ENCODE data around the gene KMT2D.
A peak's percentile ranks its signal among the peaks of the same experiment; 100 is the strongest.

The KMT2D gene, protein sequence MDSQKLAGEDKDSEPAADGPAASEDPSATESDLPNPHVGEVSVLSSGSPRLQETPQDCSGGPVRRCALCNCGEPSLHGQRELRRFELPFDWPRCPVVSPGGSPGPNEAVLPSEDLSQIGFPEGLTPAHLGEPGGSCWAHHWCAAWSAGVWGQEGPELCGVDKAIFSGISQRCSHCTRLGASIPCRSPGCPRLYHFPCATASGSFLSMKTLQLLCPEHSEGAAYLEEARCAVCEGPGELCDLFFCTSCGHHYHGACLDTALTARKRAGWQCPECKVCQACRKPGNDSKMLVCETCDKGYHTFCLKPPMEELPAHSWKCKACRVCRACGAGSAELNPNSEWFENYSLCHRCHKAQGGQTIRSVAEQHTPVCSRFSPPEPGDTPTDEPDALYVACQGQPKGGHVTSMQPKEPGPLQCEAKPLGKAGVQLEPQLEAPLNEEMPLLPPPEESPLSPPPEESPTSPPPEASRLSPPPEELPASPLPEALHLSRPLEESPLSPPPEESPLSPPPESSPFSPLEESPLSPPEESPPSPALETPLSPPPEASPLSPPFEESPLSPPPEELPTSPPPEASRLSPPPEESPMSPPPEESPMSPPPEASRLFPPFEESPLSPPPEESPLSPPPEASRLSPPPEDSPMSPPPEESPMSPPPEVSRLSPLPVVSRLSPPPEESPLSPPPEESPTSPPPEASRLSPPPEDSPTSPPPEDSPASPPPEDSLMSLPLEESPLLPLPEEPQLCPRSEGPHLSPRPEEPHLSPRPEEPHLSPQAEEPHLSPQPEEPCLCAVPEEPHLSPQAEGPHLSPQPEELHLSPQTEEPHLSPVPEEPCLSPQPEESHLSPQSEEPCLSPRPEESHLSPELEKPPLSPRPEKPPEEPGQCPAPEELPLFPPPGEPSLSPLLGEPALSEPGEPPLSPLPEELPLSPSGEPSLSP (N-terminal part only)

DNA sequence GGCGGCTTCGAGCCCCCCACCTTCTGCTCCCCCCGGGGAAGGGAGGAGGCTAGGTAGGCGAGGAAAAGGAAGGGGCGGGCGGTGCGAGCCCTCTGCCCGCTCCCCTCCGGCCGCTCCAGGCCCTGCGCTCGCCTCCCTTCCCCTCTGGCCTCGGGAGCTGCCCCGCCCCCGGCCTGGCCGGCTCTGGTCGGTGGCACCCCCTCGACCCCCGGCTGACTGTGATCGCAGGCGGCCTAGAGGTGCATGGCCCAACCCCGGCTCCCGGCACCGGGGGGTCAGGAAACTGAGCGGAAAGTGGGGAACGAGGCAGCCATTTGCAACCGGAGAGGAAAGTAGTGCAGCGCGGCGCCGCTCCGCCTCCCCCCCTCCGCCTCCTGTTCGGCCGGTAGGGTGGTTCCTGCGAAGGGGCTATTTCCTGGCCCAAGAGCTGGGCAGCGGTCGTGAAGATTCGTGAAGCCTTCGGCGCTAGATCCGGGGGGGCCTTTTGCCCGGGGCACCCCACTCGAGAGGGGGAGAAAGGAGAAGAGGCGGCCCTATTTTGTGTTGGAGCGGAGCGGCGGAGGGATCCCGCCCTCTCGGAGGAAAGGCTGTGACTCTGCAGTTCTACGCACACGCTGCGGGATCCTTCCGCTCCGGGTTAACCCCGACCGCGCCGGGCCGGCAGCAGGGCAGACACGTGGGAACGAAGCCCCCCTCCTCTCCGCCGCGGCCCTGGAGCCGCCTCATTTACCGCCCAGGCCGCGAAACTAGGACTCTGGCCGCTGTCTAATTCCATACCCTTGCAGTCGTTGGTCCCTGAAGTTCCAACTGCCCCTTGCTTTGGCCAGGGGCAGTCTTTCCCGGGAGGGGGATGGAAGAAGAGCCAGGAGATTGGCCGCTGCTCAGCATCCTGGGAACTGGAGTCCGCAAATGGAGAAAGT is at the start of gene KMT2D:
Gene KMT2D, minus strand, starts transcription at position 558 of the 920 bp plus-strand sequence. CDS start 5,470 bp downstream, outside the sequence.
- DNase-seq (ENCODE audit: low spot score), result peak; percentile 86

DNA sequence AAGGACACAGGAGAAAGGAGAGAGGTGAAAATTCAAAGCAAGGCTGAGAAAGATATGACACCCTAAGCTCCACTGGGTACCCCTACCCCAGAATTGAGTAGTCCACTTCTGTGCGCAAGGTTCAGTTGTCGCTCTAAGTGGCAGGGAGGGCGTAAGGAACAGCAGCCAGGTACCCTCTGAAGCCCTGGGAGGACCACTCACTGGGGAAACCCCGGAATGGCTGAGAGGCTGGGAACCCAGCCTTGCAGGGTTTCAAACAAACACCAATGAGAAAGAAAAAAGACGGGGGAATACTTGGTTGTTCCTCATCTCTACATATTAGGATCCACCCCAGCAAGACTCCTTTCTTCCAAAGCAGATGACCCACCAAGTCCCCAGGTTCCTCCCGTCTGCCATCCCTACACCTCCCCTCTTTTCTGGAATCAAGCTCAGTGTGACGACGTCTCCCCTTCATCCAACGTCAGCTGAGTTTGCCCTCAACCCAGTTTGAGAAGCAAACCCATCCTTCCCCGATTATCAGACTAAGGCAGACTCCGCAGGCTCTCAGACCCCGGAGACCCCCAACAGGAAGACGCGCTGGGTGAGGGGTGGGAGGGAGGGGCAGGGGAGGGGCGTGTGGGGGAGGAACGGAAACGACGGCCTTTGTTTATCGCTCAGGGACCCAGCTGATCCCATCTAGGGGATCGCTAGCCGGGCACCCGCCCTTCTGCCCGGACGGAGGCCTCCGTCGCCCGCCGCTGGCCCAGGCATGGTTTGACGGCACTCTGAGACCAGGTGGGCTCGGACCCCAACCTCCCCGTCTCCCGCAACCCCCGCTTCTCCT is 49.3 kb upstream of the KMT2D start:
- no peak for DNase-seq (ENCODE audit: low spot score)

- no peak for DNase-seq (ENCODE audit: low spot score)
These were observed 48.4 kb upstream of the KMT2D start for GRCh38 chr12:49108958-49109404.

DNA sequence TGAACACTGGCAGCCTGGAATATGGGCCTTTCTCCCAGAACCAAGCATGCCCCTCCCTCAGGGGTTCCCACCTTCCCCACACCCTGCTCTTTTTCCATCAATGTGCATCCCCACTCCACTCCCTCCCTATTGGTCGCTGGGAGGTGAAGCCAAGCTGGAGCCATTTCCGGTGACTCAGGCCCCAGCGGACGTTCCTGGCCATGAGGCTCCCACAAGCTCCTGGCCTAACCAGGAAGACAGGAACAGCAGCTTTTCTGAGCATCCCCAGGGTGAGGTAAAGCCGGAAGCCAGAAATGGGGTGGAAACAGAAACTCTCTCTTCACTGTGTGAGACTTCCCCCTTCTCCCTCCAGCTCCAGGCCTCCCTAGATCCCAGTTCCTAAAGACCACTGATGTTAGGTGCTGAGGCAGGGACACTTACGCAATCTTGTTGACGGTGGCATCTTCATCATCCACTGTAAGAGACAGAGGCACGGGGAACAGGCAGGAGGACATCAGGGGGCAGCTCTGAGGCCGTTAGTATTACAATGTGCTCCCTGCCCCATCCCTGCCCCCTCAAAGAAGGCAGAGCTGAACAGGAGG is 45.0 kb upstream of the KMT2D start:
- no peak for DNase-seq (ENCODE audit: low spot score)

DNA sequence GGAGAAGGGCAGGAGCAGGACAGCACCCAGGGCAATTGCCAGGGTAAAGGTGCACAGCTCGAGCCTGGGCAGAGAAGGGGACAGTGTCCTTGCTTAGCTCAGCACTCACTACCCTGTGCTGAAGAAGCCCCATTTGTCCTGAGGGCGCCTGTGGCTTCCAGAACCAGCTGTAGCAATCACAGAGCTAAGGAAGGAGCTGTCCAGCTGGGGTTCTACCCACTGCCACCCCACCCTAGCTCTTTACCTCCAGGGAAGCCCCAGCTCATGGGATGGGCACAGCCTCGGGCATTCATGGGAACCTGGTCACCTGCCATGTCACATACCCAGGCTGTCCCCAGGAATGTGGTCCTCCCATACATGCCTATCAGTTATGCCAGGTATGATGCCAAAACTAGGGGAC is 44.2 kb upstream of the KMT2D start:
- no peak for DNase-seq (ENCODE audit: low spot score)

DNA sequence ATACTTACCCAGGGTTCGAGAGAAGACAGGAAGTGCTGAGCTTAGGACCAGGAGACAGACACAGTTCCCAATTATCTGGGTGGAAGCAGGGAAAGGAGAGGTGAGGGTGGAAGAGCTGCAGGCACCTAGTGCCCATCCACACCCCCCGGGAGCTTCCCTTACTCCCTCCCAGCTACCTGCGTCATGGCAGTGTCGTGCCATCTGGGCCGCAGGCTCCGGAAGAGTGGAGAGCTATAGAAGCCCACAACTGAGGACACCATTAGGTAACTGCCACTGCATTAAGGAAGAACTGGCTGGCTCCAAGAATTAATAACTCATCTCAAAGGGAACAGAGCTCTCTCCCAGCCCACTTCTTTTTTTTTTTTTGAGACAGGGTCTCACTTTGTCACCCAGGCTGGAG is 39.8 kb upstream of the KMT2D start:
- DNase-seq (ENCODE audit: low spot score), result no peak

GRCh38 chr12:49098703-49099102 is 38.1 kb upstream of the KMT2D start:
- no peak for DNase-seq (ENCODE audit: low spot score)

DNA sequence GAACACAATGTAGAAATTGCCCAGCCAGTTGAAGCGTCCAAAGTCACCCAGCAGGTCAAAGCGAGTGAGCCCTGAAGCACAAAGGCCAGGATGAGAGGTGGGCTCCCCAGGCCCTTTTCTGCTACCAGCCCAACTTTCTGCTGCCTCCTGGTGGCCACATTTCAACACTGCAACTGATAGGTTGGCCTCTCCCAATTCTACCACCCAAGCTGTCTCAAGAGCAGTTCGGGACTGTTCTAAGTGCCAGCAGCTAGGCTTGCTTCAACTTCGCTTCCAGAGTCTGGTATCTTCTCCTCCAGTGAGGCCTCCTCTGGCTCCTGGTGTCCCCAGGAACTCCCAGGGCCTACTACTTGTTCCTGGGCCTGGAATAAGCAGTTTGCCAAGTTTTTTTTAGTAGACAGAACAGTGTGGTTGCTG is 37.4 kb upstream of the KMT2D start:
- DNase-seq (ENCODE audit: low spot score), result no peak

- DNase-seq (ENCODE audit: low spot score), result no peak
These were observed 36.8 kb upstream of the KMT2D start for GRCh38 chr12:49097381-49097780.

DNA sequence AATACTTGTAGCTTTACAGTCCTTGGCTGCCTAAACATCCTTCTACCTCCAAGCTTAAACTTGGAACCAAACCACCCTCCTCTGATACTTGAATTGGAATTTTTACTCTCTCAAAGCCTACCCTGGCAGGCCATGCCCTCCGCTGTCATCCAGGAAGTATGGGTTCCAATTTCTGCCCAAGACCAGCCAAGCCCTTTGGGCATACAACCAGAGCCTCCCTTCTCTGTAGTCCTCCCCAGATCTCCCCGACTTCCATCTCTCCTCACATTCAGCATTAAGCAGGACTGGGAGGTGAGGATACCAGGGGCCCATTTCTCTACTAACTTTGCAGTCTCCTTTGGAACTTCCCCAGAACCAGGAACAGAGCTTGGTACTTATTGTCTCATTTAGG is 34.4 kb upstream of the KMT2D start:
- no peak for DNase-seq (ENCODE audit: low spot score)

GRCh38 chr12:49094160-49094974 is 33.8 kb upstream of the KMT2D start, which contains the start of gene DHH:
DHH (minus strand) TSS chr12:49094801; CDS start chr12:49094512, 289 bp downstream.
- no peak for DNase-seq (ENCODE audit: low spot score)

DNA sequence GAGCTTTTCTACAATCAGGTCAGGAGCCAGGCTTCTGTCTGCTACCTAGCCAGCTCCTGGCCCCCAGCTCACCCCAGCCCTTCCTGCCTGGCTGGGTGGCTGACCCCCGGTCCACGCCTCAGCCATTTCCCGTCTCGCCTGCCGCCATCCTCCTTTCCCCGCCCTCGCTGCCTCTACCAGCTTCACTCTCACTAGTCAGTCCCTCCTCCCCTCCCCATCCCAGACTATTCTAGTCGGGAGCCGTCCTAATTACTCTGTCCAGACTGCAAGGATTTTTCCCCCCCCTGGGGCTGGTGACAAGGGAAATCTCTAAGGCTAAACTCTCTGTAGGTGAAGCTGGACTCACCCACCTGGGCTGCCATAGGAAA is 33.2 kb upstream of the KMT2D start:
- DNase-seq (ENCODE audit: low spot score), result no peak

DNA sequence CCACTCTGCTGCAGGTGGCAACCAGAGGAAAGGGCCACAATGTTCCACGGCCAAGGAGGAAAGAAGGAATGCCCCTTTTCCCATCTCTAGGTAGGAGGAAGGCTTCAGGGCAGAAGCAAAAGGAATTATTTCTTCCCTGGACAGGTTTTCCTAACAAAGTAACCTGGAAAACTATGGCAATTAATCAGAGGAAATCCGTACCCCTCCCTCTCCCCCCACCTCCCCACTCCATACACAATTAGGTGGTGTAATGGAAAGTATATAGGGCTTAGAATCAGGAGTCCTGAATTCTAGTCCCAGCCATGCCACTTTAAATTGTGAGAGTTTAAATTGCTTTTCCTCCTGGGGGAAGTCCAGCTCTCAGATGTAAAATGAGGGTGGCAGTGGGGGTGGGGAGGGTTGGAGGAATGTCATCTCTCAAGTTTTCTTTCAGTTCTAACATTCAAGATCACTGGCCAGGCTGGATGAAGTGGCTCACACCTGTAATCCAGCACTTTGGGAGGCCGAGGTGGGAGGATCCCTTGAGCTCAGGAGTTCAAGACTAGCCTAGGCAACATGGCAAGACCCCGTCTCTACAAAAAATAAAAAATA is 32.3 kb upstream of the KMT2D start:
- DNase-seq (ENCODE audit: low spot score), result no peak

- no peak for DNase-seq (ENCODE audit: low spot score)
These were observed 31.7 kb upstream of the KMT2D start for GRCh38 chr12:49092086-49092815.

DNA sequence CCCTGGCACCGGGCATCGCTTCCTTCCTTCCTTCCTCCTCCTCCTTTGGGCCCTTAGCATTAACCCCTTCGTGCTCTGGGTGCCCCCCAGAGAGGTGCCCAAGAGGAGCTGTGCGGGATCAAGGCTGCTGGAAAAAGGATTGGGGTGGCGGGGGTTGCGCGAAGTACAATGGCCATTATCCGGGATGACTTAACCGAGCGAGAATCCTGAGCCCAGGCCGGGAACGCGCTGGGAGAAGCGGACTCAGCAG is 31.2 kb upstream of the KMT2D start:
- no peak for DNase-seq (ENCODE audit: low spot score)

- no peak for DNase-seq (ENCODE audit: low spot score)
These were observed 30.7 kb upstream of the KMT2D start for GRCh38 chr12:49091056-49091835.

DNA sequence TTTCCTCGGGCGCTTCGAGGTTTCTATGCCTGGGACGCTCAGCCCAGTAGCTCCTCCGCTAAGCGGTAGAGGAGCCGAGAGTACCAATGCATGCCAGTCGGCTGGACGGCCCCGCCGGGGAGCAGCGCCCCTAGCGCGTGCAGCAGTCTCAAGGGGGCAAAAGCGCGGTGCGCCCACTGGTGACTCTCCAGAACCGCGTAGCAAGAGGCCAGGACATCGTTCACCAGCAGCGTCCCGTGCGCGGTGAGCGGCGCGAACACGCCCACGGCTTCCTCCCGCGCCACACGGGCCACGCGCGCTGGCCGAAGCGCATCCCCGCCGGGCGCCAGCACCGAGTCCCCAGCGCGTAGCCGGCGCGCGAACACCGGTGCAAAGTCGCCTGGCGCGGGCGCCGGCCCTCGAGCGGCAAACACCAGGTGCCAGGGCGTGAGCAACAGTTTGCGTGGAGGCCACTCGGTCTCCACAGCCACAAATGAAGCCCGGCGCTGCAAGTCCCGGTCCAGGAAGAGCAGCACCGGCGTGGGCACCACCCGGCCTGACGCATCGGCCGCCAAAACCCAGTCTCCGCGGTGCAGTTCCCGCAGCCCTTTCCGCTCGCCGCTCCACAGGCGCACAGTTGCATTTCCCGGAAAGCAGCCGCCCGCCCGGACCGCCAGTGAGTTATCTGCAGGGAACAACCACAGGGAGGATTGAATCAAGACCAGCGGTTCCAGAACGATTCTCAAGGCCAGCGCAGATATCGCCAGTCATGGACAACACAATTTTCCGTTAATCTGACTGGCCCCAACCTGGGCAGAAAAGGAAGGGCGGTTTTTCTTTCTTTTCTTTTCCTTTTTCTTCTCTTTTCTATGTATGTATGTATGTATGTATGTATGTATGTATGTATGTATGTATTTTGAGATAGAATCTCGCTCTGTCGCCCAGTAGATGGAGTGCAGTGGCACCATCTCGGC is 29.5 kb upstream of the KMT2D start:
- DNase-seq (ENCODE audit: low spot score), result no peak
